HEK293 (cell line): Measurements from ENCODE around the gene SYNGR4.

ENCODE experiments used
- BCL11A ChIP-seq: fragments of 450-650 bp; formaldehyde crosslinking; IDR thresholded peaks from 2 replicates; pipeline ENCODE4 v1.5.1; 2016; ENCODE audit warnings: low read depth, missing biosample characterization, missing genetic modification characterization
- KLF7 ChIP-seq: fragments of 450-650 bp; formaldehyde crosslinking; IDR thresholded peaks from 2 replicates; pipeline ENCODE4 v1.5.1; 2016; ENCODE audit warnings: missing biosample characterization, missing genetic modification characterization, borderline replicate concordance
- OSR2 ChIP-seq: fragments of 450-650 bp; formaldehyde crosslinking; IDR thresholded peaks from 2 replicates; pipeline ENCODE4 v1.5.1; 2016; ENCODE audit warnings: missing biosample characterization, missing genetic modification characterization
- PRDM2 ChIP-seq: fragments of 450-650 bp; formaldehyde crosslinking; IDR thresholded peaks from 2 replicates; pipeline ENCODE4 v1.5.1; 2016; ENCODE audit warnings: missing biosample characterization, missing genetic modification characterization, borderline replicate concordance
- REPIN1 ChIP-seq: fragments of 450-650 bp; formaldehyde crosslinking; IDR thresholded peaks from 2 replicates; pipeline ENCODE4 v1.5.1; 2017; ENCODE audit warnings: missing biosample characterization, missing genetic modification characterization, low read depth
- SCRT1 ChIP-seq: fragments of 450-650 bp; formaldehyde crosslinking; IDR thresholded peaks from 2 replicates; pipeline ENCODE4 v1.5.1; 2016; ENCODE audit warnings: missing biosample characterization, missing genetic modification characterization, borderline replicate concordance
- SP3 ChIP-seq: fragments of 450-650 bp; formaldehyde crosslinking; IDR thresholded peaks from 2 replicates; pipeline ENCODE4 v1.5.1; 2016; ENCODE audit warnings: missing biosample characterization, missing genetic modification characterization
- WT1 ChIP-seq: fragments of 450-650 bp; formaldehyde crosslinking; IDR thresholded peaks from 2 replicates; pipeline ENCODE4 v1.5.1; 2016; ENCODE audit warnings: missing biosample characterization, missing genetic modification characterization
- ZBTB10 ChIP-seq: fragments of 450-650 bp; formaldehyde crosslinking; IDR thresholded peaks from 2 replicates; pipeline ENCODE4 v1.5.1; 2016; ENCODE audit warnings: missing biosample characterization, missing genetic modification characterization
- ZBTB6 ChIP-seq: fragments of 450-650 bp; formaldehyde crosslinking; IDR thresholded peaks from 2 replicates; pipeline ENCODE4 v1.5.1; 2017; ENCODE audit warnings: missing biosample characterization, missing genetic modification characterization
- ZEB2 ChIP-seq: fragments of 450-650 bp; formaldehyde crosslinking; IDR thresholded peaks from 2 replicates; pipeline ENCODE4 v1.5.1; 2016; ENCODE audit warnings: missing biosample characterization, missing genetic modification characterization
- ZIC2 ChIP-seq: fragments of 450-650 bp; formaldehyde crosslinking; IDR thresholded peaks from 2 replicates; pipeline ENCODE4 v1.5.1; 2016; ENCODE audit warnings: missing biosample characterization, missing genetic modification characterization
- ZNF175 ChIP-seq: fragments of 450-650 bp; formaldehyde crosslinking; IDR thresholded peaks from 2 replicates; pipeline ENCODE4 v1.5.1; 2016; ENCODE audit warnings: missing biosample characterization, missing genetic modification characterization
- ZNF19 ChIP-seq: fragments of 450-650 bp; formaldehyde crosslinking; IDR thresholded peaks from 2 replicates; pipeline ENCODE4; 2016; ENCODE audit warnings: missing biosample characterization, missing genetic modification characterization, low read depth
- ZNF274 ChIP-seq, 2 experiments: fragments of 200-500 bp in 1 of 2; fragments of 450-650 bp in 1 of 2; sonication (Bioruptor generic) in 1 of 2; formaldehyde crosslinking in 1 of 2; IDR thresholded peaks; 2 replicates each; pipeline versions ENCODE4 v1.5.1 to v1.6.1; 2014 to 2016; ENCODE audit warnings: borderline replicate concordance in 1 of 2, inconsistent platforms in 1 of 2, low read length in 1 of 2, missing biosample characterization in 1 of 2, missing genetic modification characterization in 1 of 2
- ZNF366 ChIP-seq: fragments of 450-650 bp; formaldehyde crosslinking; conservative IDR thresholded peaks from 2 replicates; pipeline ENCODE4 v1.5.1; 2016; ENCODE audit warnings: missing biosample characterization, missing genetic modification characterization
- ZNF416 ChIP-seq: fragments of 450-650 bp; formaldehyde crosslinking; IDR thresholded peaks from 2 replicates; pipeline ENCODE4 v1.5.1; 2016; ENCODE audit warnings: missing biosample characterization, missing genetic modification characterization
- ZNF48 ChIP-seq: fragments of 450-650 bp; formaldehyde crosslinking; IDR thresholded peaks from 2 replicates; pipeline ENCODE4 v1.5.1; 2016; ENCODE audit warnings: missing biosample characterization, missing genetic modification characterization
- ZNF623 ChIP-seq: fragments of 450-650 bp; formaldehyde crosslinking; IDR thresholded peaks from 2 replicates; pipeline ENCODE4 v1.5.1; 2016; ENCODE audit warnings: missing biosample characterization, missing genetic modification characterization
- ZNF629 ChIP-seq: fragments of 450-650 bp; formaldehyde crosslinking; IDR thresholded peaks from 2 replicates; pipeline ENCODE4 v1.5.1; 2017; ENCODE audit warnings: missing biosample characterization, missing genetic modification characterization
- ZNF791 ChIP-seq: fragments of 450-650 bp; formaldehyde crosslinking; IDR thresholded peaks from 2 replicates; pipeline ENCODE4 v1.5.1; 2016; ENCODE audit warnings: missing biosample characterization, missing genetic modification characterization
- TF ChIP-seq, protein P1 (sequence below): fragments of 450-650 bp; formaldehyde crosslinking; IDR thresholded peaks from 2 replicates; pipeline ENCODE4 v1.5.1; 2017; ENCODE audit warnings: missing biosample characterization, missing genetic modification characterization
- TF ChIP-seq, protein P2 (sequence below): fragments of 450-650 bp; formaldehyde crosslinking; IDR thresholded peaks from 2 replicates; pipeline ENCODE4 v1.5.1; 2016; ENCODE audit warnings: missing biosample characterization, missing genetic modification characterization
- TF ChIP-seq, protein P3 (sequence below): fragments of 450-650 bp; formaldehyde crosslinking; conservative IDR thresholded peaks from 2 replicates; pipeline ENCODE4 v1.5.1; 2016; ENCODE audit warnings: low read depth, missing biosample characterization, missing genetic modification characterization

SYNGR4 gene

DNA sequence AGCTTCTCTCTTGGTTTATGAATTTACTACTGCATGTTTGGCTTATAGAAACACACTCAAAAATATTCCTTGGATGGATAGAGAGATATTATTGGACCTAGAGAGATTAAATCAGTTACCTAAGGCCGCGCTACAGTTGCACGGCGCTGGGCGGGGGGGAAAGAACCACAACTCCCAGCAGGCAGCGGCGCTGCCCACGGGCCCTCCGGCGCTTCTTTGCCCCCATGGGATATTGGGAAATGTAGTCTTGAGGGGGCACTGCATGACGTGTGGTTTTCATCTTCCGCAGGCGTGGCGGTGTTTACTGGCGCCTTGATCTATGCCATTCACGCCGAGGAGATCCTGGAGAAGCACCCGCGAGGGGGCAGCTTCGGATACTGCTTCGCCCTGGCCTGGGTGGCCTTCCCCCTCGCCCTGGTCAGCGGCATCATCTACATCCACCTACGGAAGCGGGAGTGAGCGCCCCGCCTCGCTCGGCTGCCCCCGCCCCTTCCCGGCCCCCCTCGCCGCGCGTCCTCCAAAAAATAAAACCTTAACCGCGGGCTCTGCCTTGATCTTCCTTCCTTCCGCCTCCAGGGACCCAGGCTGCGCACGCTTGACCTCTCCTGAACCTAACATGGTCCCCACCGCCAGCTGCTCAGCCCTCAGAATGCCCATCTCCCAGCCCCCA lies 34.0 kb upstream of the SYNGR4 start (continued):
- TF ChIP-seq ZBTB10 (tag by site-specific recombination) = peak; percentile 66; the same call in 1 of the 2 replicates
- TF ChIP-seq, protein P1, sequence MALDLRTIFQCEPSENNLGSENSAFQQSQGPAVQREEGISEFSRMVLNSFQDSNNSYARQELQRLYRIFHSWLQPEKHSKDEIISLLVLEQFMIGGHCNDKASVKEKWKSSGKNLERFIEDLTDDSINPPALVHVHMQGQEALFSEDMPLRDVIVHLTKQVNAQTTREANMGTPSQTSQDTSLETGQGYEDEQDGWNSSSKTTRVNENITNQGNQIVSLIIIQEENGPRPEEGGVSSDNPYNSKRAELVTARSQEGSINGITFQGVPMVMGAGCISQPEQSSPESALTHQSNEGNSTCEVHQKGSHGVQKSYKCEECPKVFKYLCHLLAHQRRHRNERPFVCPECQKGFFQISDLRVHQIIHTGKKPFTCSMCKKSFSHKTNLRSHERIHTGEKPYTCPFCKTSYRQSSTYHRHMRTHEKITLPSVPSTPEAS (tag by site-specific recombination) = no peak
- peak; percentile 62 for TF ChIP-seq ZNF366 (tag by site-specific recombination)
- TF ChIP-seq, protein P2, sequence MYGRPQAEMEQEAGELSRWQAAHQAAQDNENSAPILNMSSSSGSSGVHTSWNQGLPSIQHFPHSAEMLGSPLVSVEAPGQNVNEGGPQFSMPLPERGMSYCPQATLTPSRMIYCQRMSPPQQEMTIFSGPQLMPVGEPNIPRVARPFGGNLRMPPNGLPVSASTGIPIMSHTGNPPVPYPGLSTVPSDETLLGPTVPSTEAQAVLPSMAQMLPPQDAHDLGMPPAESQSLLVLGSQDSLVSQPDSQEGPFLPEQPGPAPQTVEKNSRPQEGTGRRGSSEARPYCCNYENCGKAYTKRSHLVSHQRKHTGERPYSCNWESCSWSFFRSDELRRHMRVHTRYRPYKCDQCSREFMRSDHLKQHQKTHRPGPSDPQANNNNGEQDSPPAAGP (tag by site-specific recombination) = no peak
- no peak for TF ChIP-seq ZNF623
- no peak for TF ChIP-seq BCL11A (tag by site-specific recombination)
- no peak for TF ChIP-seq ZNF48
- no peak for TF ChIP-seq ZNF19 (tag by site-specific recombination)
- peak; percentile 90 for TF ChIP-seq SP3 (tag by site-specific recombination)
- TF ChIP-seq OSR2 (tag by site-specific recombination) = no peak
- TF ChIP-seq ZBTB6 (tag by site-specific recombination) = no peak
- no peak for TF ChIP-seq ZNF791 (tag by site-specific recombination)
- TF ChIP-seq, protein P3, sequence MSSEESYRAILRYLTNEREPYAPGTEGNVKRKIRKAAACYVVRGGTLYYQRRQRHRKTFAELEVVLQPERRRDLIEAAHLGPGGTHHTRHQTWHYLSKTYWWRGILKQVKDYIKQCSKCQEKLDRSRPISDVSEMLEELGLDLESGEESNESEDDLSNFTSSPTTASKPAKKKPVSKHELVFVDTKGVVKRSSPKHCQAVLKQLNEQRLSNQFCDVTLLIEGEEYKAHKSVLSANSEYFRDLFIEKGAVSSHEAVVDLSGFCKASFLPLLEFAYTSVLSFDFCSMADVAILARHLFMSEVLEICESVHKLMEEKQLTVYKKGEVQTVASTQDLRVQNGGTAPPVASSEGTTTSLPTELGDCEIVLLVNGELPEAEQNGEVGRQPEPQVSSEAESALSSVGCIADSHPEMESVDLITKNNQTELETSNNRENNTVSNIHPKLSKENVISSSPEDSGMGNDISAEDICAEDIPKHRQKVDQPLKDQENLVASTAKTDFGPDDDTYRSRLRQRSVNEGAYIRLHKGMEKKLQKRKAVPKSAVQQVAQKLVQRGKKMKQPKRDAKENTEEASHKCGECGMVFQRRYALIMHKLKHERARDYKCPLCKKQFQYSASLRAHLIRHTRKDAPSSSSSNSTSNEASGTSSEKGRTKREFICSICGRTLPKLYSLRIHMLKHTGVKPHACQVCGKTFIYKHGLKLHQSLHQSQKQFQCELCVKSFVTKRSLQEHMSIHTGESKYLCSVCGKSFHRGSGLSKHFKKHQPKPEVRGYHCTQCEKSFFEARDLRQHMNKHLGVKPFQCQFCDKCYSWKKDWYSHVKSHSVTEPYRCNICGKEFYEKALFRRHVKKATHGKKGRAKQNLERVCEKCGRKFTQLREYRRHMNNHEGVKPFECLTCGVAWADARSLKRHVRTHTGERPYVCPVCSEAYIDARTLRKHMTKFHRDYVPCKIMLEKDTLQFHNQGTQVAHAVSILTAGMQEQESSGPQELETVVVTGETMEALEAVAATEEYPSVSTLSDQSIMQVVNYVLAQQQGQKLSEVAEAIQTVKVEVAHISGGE (tag by site-specific recombination) = peak; percentile 59
- peak; percentile 66; the same call in 1 of the 2 replicates for TF ChIP-seq KLF7
- no peak for TF ChIP-seq ZNF274 (IDR thresholded peaks at IDR 0.05; ENCODE audit: low read length)
- no peak for TF ChIP-seq ZNF274 (tag by site-specific recombination; IDR thresholded peaks at IDR 0.05; ENCODE audit: borderline replicate concordance)
- TF ChIP-seq REPIN1 (tag by site-specific recombination) = no peak
- peak; percentile 34; the same call in 1 of the 2 replicates for TF ChIP-seq ZIC2 (tag by site-specific recombination)
- no peak for TF ChIP-seq PRDM2 (tag by site-specific recombination)
- no peak for TF ChIP-seq WT1 (tag by site-specific recombination)
- TF ChIP-seq ZNF629 (tag by site-specific recombination) = peak; percentile 89
- TF ChIP-seq ZEB2 = 0 out of 2 replicates have a peak, but pooled peaks have one; percentile 42
- no peak for TF ChIP-seq ZNF416 (tag by site-specific recombination)
- no peak for TF ChIP-seq ZNF175 (tag by site-specific recombination)
- TF ChIP-seq SCRT1 = no peak
